ENCODE results near the gene PRKAR1B.

Gene PRKAR1B

DNA sequence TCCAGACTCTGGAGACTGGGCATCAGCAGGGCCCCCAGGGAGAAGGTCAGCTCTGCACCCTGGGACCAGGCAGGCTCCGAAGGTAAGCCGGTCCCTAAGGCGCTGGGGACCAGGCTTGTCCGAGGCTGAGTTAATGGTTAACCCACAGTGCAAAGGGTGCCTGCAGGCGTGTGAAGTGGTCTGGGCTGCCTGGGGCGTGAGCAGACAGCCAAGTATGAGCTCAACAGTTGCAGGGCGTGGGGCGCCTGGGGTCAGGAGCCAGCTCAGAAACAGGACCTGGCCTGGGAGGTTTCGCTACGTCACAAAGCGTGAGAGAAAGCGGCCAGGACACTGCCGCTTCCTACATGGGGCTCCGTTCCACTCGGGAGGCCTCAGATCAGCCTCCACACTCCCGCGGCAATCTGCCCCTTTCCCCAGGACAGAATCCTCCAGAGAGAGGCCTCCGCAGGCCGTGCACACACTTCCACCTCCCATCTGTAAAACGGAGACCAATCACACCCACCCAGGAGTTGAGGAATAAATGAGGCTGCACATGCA lies 223.4 kb downstream of the PRKAR1B start:
- DNase-seq = no peak

DNA sequence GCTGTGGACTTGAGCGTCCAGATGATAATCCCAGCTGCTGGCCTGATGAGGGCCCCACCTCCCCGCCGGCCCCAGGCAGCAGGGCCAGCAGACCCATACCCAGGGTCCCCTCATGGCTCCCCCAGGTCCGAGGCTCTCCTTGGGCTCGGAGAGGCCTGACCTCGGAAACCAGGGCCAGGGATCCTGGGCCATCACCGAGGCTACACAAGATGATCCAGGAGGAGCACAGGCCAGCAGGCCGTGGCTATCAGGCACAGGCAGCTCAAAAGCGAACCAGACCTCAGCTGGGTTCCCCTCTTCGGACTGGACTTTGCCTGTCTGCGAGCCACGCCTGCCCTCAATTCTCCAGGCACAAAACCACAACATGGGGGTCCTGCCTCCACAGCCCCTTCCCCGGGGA lies 224.8 kb downstream of the PRKAR1B start:
- DNase-seq = no peak

DNA sequence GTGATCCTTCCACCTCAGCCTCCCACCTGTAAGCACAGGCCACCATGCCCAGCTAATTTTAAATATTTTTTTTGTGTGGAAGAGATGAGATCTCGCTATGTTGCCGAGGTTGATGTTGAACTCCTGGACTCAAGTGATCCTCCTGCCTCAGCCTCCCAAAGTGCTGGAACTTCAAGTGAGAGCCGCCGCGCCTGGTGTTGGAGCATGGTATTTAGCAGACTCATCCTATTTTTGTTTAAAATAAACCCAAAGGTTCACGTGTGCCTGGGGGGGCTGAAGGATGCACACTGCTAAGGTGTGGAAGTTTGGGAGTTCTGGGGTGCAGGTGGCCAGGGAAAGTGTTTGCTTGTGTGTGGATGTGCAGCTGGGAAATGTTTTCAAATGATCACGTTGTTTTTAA lies 225.6 kb downstream of the PRKAR1B start:
- DNase-seq = no peak

DNA sequence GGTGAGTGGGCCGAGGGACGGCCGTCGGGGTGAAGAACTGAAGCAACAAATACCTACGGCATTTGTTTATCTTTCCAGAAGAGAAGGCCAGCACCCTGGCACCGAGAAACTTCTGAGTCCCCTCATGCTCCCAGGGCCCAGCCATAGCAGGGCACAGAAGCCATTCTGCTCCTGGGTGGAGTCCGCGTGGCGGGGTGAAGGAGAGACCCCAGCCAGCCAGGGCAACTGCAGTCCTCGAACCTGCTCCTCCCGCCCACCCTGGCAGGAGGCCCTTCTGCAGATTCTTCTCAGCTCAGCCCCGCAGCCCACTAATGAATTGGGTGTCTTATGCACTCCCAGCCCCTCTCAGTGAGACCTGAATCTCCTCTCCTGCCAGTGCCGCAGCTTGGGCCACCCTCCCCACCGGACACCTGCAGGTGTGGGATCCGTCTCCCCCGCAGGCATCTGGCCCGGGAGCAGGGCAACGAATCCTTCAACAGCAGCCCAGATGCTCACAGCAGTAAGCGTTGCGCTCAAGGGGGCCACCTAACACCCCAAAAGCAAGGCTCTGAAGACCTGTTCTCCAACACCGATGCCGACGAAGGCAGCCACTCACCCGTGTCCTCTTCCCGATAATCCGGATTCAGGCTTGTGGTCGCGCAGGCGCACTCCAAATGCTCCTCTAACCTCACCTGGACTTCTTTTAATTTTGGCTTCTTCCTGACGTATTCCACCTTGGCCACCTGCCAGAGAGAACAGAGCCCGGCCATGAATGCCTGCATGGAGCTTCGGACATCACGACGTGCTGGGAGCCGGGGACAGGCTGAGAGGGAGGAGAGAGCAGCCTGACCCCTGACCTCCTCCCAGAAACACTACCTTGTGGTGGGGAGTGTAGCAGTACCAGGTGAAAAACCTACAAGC lies 226.3 kb downstream of the PRKAR1B start:
- DNase-seq = no peak

DNA sequence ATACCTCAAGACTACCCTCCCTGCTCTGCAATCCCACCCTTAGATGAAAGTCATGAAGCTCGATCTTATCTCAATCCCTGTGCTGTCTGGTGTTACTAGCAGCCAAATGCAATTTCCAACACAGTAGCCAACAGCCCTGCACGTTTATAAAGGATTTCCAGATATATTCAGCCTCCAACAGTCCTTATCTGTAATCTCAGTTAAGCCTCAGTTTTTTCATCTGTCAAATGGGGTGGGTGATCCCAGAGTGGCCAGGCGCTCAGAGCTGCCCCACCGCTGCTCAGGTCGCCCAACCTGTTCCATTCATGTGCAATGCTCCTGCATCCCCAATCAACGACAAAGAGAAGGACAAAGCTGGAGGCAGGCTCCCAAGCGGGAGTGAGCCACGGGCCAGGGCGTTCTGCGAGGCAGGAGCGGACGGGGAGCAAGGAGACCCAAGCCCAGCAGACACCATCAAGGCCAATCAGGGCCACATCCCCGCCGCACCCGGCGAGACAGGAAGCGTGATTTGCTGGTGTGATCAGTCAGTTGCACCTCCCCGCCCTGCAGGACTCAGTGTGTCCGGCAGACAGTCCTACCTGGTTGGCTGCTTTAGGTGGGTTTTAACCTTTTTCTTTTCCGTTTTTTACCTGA lies 227.1 kb downstream of the PRKAR1B start:
- DNase-seq = no peak
